SU-DHL-6 (cell line): ENCODE measurements around the gene TSPAN33.

Source experiments
- CTCF ChIP-seq: fragments of 200-600 bp; sonication (generic); IDR thresholded peaks from one replicate; pipeline ENCODE4 v1.5.1; 2017; ENCODE audit warnings: antibody characterized with exemption, mild to moderate bottlenecking, low read length, moderate library complexity; ENCODE audit not compliant: insufficient read depth, poor library complexity, severe bottlenecking
- EZH2phosphoT487 ChIP-seq: fragments of 200-600 bp; sonication (generic), shearing (Covaris generic); conservative IDR thresholded peaks from 2 replicates; pipeline ENCODE4 v1.6.1; 2018; ENCODE audit warnings: mild to moderate bottlenecking, antibody characterized with exemption, low read length, moderate library complexity, mixed read lengths

- TF ChIP-seq CTCF (peak; percentile 66), EZH2phosphoT487 (no peak)
Observed at GRCh38 chr7:129144834-129145668, 544 bp downstream of the TSPAN33 start.
